C4-2B (cell line): ENCODE results near the gene LRPAP1.

Source experiments
- H3K27ac ChIP-seq: fragments of 450-650 bp; 2 replicates; pipeline ENCODE4 v1.5.1; 2017
- ZFX ChIP-seq: fragments of 450-650 bp; IDR thresholded peaks from 2 replicates; pipeline ENCODE4 v1.6.1; 2017
- TF ChIP-seq, protein P1 (sequence below): fragments of 450-650 bp; conservative IDR thresholded peaks from 2 replicates; pipeline ENCODE4 v1.5.1; 2017; ENCODE audit warnings: mild to moderate bottlenecking

Gene LRPAP1

DNA sequence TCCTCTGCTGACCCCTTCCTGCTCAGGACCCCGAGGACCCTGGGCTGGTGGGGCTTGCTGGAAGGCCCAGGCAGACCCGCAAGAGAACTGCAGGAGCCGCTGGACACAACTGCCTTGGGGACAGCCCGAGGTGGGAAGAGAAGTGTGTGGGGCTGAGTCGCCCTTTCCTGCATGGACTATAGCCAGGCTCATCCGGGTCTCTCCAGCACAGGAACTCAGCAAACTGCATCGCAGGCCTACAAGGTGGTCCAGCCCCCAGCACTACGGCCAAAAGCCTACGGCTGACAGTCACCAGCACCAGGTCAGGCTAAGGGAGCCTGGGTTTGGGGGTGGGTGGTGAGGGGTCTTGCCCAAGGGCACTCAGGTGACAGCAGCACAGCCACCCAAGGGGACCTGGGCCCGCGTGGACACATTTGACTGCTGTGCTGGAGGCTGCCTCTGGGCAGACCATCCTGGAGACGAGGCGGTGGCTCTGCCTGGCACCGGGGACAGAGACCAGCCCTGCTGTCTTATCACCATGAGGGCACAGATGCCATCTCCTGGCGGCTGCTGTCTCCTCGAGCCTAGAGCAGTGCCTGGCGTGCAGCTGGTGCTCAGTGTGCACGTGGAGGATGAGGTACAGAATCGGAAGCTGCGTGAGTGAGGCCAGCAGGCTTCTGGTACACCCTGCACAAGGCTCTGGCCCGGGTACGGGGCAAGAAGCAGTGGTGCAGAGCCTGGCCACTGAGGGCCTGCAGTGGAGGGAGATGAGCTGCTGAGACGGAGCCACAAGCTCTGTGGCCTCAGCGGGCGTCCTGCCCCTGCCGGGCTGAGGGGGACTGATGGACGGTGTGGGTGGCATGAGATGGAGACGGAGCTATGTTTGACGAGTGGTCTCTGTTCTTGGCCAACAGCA, 15.1 kb downstream of the LRPAP1 start:
- TF ChIP-seq, protein P1, sequence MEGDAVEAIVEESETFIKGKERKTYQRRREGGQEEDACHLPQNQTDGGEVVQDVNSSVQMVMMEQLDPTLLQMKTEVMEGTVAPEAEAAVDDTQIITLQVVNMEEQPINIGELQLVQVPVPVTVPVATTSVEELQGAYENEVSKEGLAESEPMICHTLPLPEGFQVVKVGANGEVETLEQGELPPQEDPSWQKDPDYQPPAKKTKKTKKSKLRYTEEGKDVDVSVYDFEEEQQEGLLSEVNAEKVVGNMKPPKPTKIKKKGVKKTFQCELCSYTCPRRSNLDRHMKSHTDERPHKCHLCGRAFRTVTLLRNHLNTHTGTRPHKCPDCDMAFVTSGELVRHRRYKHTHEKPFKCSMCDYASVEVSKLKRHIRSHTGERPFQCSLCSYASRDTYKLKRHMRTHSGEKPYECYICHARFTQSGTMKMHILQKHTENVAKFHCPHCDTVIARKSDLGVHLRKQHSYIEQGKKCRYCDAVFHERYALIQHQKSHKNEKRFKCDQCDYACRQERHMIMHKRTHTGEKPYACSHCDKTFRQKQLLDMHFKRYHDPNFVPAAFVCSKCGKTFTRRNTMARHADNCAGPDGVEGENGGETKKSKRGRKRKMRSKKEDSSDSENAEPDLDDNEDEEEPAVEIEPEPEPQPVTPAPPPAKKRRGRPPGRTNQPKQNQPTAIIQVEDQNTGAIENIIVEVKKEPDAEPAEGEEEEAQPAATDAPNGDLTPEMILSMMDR, result no peak
- no peak for TF ChIP-seq ZFX
- no peak overlapping the region for H3K27ac ChIP-seq

DNA sequence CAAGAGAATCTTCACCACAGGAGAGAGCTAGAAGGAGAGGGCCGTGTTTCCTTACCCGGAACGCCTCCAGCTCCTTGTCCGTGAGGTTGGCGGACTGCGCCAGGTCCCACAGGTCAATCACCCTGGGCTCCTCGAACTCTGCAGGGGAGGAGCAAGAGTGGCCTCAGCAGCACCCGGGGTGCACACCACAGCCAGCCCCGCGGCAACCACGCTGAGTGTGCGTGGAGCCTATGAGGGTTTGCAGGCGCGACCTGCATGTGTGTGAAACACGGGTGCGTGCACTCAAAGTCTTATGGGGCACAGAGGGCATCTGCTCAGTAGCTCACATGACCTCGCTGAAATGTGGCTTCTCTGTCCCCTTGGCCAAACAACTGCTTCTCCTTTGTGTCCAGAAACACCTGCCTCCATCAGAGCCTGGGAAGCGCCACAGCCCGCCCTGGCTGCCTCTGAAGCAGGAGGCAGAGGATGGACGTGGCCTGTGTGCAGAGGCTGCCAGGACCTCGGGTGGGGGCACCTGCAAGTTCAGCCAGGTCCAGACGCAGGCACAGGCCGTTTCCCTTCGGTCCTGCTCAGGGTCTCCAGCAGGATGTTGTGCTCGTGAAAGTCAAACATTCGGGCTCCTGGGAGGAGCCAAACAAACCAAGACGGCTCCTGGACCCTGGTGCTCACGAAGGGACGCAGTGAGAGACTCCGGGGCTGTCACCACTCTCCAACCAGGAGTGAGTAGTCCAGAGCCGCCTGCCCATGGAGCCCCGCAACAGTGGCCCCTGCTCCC, 16.0 kb downstream of the LRPAP1 start:
- TF ChIP-seq, protein P1, result no peak
- TF ChIP-seq ZFX, result no peak

DNA sequence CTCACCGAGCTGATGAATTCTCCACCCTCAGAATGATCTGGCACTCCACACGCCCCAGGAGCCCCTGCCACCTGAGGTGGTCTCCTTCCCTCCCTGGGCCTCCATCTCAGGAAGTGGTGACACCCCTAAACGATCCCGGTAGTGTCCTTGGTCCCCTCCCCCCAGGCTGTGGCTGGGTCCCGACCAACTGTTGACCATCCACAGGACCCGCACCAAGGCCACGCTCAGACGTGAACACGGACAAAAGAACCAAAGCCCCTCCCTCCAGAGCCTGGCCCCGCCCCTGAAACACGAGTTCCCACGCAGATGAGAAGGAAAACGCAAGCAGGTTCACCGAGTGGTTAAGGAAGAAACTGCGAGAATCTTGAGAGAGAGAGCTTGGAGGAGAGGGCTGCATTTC, 16.6 kb downstream of the LRPAP1 start:
- TF ChIP-seq, protein P1, result no peak
- TF ChIP-seq ZFX, result no peak

More for the DNA sequence above, 16.0 kb downstream of the LRPAP1 start:
- H3K27ac ChIP-seq, result no peak overlapping the region

DNA sequence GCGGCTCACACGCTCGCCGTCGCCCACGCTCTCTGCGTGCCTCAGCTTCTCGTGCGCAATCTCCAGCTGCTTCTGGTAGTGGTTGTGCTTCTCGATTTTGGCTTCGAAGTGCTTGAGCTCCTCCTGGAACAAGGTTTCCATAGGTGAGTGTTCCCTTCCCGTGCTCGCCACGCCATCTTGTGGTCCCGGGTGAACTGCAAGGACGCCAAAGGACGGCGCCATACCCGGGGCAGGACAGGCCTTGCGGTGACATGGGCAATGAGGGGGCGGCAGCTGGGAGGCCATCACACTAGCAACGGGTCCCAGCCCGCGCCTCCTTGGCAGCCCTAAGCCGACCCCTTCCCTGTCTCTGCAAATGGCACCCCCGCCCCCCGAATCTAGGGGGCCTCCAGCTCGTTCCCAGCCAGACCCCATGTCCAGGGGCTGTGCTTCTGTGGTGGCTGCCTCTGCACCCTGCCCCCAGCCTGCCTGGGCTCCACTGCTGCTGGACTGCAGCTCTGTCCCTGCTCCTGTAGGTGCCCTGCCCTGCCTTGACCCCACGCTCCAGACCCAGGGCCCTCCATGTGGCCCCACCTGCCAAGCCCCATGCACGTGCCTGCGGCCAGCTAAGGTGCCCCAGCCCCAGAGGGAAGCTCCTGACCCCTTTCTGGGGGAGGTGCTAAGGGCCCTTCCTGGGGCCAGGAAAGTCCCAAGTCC, 17.3 kb downstream of the LRPAP1 start:
- no peak overlapping the region for H3K27ac ChIP-seq
- no peak for TF ChIP-seq ZFX
- TF ChIP-seq, protein P1, result no peak

More for the DNA sequence above, 16.6 kb downstream of the LRPAP1 start:
- H3K27ac ChIP-seq, result no peak overlapping the region

DNA sequence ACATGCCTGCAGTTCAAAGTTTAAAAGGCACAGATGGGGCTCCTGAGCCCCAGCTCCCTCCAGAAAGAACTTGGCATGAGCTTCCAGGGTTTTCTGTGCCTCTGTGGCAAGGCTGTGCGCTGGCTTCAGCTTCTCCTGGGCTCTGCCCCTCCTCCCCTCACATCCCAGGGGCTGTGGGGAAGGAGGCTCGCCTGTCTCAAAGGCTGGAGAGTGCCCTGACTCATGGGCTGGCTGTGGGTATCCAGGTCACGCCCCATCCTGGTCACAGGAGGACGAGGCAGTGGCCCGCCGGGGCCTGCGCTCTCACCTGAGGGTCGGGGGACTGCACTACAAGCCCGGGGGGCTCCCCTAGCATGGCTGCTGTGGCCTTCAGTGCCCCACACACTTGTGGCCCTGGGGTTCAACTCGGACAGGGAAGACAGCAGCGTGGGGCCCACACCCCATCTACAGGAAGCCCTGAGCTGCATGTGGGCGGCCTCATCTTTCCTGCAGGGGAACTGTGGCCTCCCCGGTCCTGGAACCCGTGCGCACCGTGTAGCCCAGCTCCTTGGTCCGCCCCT, 17.9 kb downstream of the LRPAP1 start:
- no peak overlapping the region for H3K27ac ChIP-seq
- TF ChIP-seq, protein P1, result no peak
- no peak for TF ChIP-seq ZFX

DNA sequence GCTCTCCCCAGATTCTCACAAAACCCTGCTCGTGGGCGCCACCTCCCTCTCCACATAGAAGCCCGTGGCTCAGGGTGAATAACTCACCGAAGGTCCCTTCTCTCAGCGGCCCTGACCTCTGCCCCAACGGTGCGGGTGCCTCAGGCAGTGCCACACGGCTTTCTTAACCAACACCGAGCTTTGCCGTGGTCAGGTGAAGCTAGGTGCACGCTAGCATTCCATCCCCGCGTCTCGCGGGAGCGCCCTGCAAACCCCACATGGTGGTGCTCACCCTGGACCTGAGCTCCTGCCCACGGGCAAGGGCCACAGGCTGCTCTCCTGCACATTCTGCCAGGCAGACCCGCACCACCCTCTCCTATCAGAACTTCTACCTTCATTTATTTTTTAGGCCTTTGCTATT, 18.4 kb downstream of the LRPAP1 start:
- TF ChIP-seq, protein P1, result no peak
- no peak for TF ChIP-seq ZFX
- no peak overlapping the region for H3K27ac ChIP-seq
